K562 (cell line): ENCODE data around the gene NRXN2. TPM values are rescaled to one million over a fixed set of nuclear protein-coding genes. Genes with fewer than 3 reads are reported as not detected.

Experiments used
- ATF4 ChIP-seq: fragments of 450-650 bp; formaldehyde crosslinking; IDR thresholded peaks from 2 replicates; pipeline ENCODE4 v1.4.0; 2022; ENCODE audit warnings: mild to moderate bottlenecking, moderate library complexity
- CTCF ChIP-seq, 3 experiments: IDR thresholded peaks in 2 of 3; conservative IDR thresholded peaks in 1 of 3; 2 replicates each; pipeline ENCODE4 v1.5.1; 2011 to 2012; ENCODE audit warnings: low read length in 3 of 3, mild to moderate bottlenecking in 3 of 3, control low read depth in 2 of 3, improper control_type of control experiment in 1 of 3, inconsistent platforms in 1 of 3, low read depth in 1 of 3, mixed read lengths in 1 of 3, moderate library complexity in 1 of 3; ENCODE audit not compliant: insufficient read depth in 2 of 3
- GTF2E2 ChIP-seq: fragments of 200-800 bp; sonication (Bioruptor generic); IDR thresholded peaks from 2 replicates; pipeline ENCODE4 v1.6.1; 2016; ENCODE audit warnings: missing genetic modification characterization, missing compliant biosample characterization
- MEIS2 ChIP-seq: fragments of 450-650 bp; IDR thresholded peaks from 2 replicates; pipeline ENCODE4 v1.6.1; 2014; ENCODE audit warnings: mild to moderate bottlenecking; ENCODE audit not compliant: partially characterized antibody
- MTA2 ChIP-seq: fragments of 450-650 bp; IDR thresholded peaks from 2 replicates; pipeline ENCODE4 v1.6.1; 2016; ENCODE audit warnings: low read depth
- PHF20 ChIP-seq: fragments of 450-650 bp; IDR thresholded peaks from 2 replicates; pipeline ENCODE4 v1.6.1; 2018; ENCODE audit not compliant: partially characterized antibody
- PKNOX1 ChIP-seq: fragments of 450-650 bp; IDR thresholded peaks from 2 replicates; pipeline ENCODE4 v1.6.1; 2016
- POLR2A ChIP-seq: fragments of 450-650 bp; conservative IDR thresholded peaks from 2 replicates; pipeline ENCODE4 v1.6.1; 2016
- POLR3A ChIP-seq: IDR thresholded peaks from 2 replicates; pipeline ENCODE4 v1.6.1; 2011; ENCODE audit warnings: borderline replicate concordance, mild to moderate bottlenecking, moderate library complexity; ENCODE audit not compliant: insufficient read length, insufficient read depth; ENCODE audit errors: extremely low read depth
- RB1 ChIP-seq: fragments of 450-650 bp; IDR thresholded peaks from 2 replicates; pipeline ENCODE4 v1.6.1; 2017; ENCODE audit warnings: low read depth, mild to moderate bottlenecking
- RFX5 ChIP-seq: IDR thresholded peaks from 2 replicates; pipeline ENCODE4 v1.6.1; 2011; ENCODE audit warnings: low read depth, mild to moderate bottlenecking, improper control_type of control experiment, low read length
- SIRT6 ChIP-seq: IDR thresholded peaks from one replicate; pipeline ENCODE4 v1.6.1; 2012; ENCODE audit warnings: low read depth, mild to moderate bottlenecking, control low read depth, inconsistent platforms, low read length, moderate library complexity
- SMC3 ChIP-seq: conservative IDR thresholded peaks from 2 replicates; pipeline ENCODE4 v1.6.1; 2011; ENCODE audit warnings: low read depth, low read length, improper control_type of control experiment; ENCODE audit not compliant: insufficient read depth
- TOE1 ChIP-seq, 2 experiments: fragments of 450-650 bp in 1 of 2; sonication (generic) in 1 of 2; formaldehyde crosslinking in 1 of 2; IDR thresholded peaks; 2 replicates each; pipeline versions ENCODE4 v1.7.1 to v1.8.0; 2016 to 2022; ENCODE audit warnings: borderline replicate concordance in 2 of 2, mild to moderate bottlenecking in 2 of 2, antibody characterized with exemption in 1 of 2, inconsistent platforms in 1 of 2, low read depth in 1 of 2, missing genetic modification reagents in 1 of 2, moderate library complexity in 1 of 2
- ZBTB5 ChIP-seq: fragments of 450-650 bp; IDR thresholded peaks from 2 replicates; pipeline ENCODE4 v1.6.1; 2017; ENCODE audit warnings: antibody characterized with exemption
- ZNF239 ChIP-seq: fragments of 250-450 bp; sonication (Bioruptor Pico); IDR thresholded peaks from 2 replicates; pipeline ENCODE4 v1.4.0; 2020; ENCODE audit warnings: mild to moderate bottlenecking
- ZNF282 ChIP-seq: sonication (generic); formaldehyde crosslinking; IDR thresholded peaks from 2 replicates; pipeline ENCODE4 v1.8.1; 2023; ENCODE audit warnings: missing genetic modification reagents
- ZNF639 ChIP-seq, 2 experiments: fragments of 200-800 bp in 1 of 2; sonication (Bioruptor generic) in 1 of 2; sonication (generic) in 1 of 2; formaldehyde crosslinking in 1 of 2; IDR thresholded peaks in 1 of 2; conservative IDR thresholded peaks in 1 of 2; 2 replicates each; pipeline versions ENCODE4 v1.5.0 to v1.6.1; 2016 to 2020; ENCODE audit warnings: missing compliant biosample characterization in 1 of 2, missing genetic modification characterization in 1 of 2, missing genetic modification reagents in 1 of 2
- polyA plus RNA-seq, 8 experiments: library from polyadenylated mRNA; depleted of rRNA in 4 of 8; stranded (reverse) in 5 of 8; unstranded in 3 of 8; fragments of >200 nt; fragmentation: Nextera tagmentation in 2 of 8; fragmentation: Illumina TruSeq in 1 of 8; extraction: Ambion mirVana in 2 of 8; extraction: Trizol in 1 of 8; gene quantifications; 2 replicates each; pipeline versions ENCODE4 v1.2.1 to v1.2.3, GENCODE V29; 2011 to 2014; ENCODE audit warnings: inconsistent platforms in 1 of 8, missing spikeins in 1 of 8
- total RNA-seq, 7 experiments: library from RNA; depleted of rRNA in 6 of 7; stranded (reverse); fragments of >200 nt in 6 of 7; fragmentation: Illumina TruSeq in 2 of 7; extraction: Trizol in 2 of 7; gene quantifications; 2 replicates each; pipeline versions ENCODE4 v1.2.1 to v1.2.3, GENCODE V29; 2011 to 2021; ENCODE audit warnings: low replicate concordance in 1 of 7

Gene NRXN2
- total and polyA plus RNA-seq, 9 of the 15 experiments (the other 6 are each of a cell fraction or from before 2014, with no cell fraction given) = 0.07 to 0.47 (median 0.15) TPM; not detected in 4

- peak; percentile 45 to 49 (median 46); a peak in 4 of 6 replicates for TF ChIP-seq CTCF (IDR thresholded peaks at IDR 0.05 in 2 of 3, conservative IDR thresholded peaks at IDR 0.05 in 1 of 3; ENCODE audit: insufficient read depth in 2 of 3, low read depth in 1 of 3, low read length in 3 of 3)
- TF ChIP-seq ZNF239 (CRISPR knock-in tag) = no peak
- no peak for TF ChIP-seq PHF20
- peak; percentile 40 for TF ChIP-seq MEIS2
- no peak for TF ChIP-seq MTA2
- TF ChIP-seq ZBTB5 = no peak
- no peak for TF ChIP-seq RFX5
- no peak for TF ChIP-seq POLR2A
- TF ChIP-seq PKNOX1 = 0 out of 2 replicates have a peak, but pooled peaks have one; percentile 27
- TF ChIP-seq GTF2E2 (tag) = no peak
- no peak for TF ChIP-seq TOE1 (IDR thresholded peaks at IDR 0.05; ENCODE audit: borderline replicate concordance)
- no peak for TF ChIP-seq TOE1 (CRISPR knock-in tag; IDR thresholded peaks at IDR 0.05; ENCODE audit: borderline replicate concordance, low read depth)
- TF ChIP-seq POLR3A = no peak
- TF ChIP-seq SMC3 = peak; percentile 13; the same call in 1 of the 2 replicates
- no peak for TF ChIP-seq RB1
- no peak for TF ChIP-seq ATF4 (CRISPR knock-in tag)
- no peak for TF ChIP-seq SIRT6
- TF ChIP-seq ZNF639 (CRISPR knock-in tag; conservative IDR thresholded peaks at IDR 0.05 in 1 of 2, IDR thresholded peaks at IDR 0.05 in 1 of 2) = no peak
- no peak for TF ChIP-seq ZNF282
Measured at GRCh38 chr11:64644647-64645275, 78.2 kb downstream of the NRXN2 start (continued).
